ENCODE results near the gene STK10.

Gene STK10

DNA sequence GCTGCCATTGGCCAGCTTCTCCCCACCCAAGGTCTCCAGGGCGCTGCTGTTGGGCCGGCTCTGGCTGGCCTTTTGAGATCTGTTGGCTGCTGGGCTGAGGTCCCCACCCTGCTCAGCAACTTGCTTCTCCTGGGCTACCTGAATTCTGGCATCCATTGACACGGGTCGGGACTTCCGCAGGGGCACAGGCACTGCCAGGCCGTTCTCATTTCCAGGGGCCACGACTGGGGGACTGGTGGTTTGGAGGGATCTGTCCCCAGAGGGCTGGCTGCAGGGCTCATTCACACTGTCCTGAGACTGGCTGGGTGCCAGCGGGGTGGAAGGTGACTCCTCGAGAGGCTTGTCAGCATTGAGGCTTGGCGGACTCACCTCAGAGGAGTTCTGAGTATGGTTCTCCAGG is 94.5 kb downstream of the STK10 start:
- TF ChIP-seq, protein P1, sequence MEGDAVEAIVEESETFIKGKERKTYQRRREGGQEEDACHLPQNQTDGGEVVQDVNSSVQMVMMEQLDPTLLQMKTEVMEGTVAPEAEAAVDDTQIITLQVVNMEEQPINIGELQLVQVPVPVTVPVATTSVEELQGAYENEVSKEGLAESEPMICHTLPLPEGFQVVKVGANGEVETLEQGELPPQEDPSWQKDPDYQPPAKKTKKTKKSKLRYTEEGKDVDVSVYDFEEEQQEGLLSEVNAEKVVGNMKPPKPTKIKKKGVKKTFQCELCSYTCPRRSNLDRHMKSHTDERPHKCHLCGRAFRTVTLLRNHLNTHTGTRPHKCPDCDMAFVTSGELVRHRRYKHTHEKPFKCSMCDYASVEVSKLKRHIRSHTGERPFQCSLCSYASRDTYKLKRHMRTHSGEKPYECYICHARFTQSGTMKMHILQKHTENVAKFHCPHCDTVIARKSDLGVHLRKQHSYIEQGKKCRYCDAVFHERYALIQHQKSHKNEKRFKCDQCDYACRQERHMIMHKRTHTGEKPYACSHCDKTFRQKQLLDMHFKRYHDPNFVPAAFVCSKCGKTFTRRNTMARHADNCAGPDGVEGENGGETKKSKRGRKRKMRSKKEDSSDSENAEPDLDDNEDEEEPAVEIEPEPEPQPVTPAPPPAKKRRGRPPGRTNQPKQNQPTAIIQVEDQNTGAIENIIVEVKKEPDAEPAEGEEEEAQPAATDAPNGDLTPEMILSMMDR (IDR thresholded peaks at IDR 0.05; ENCODE audit: extremely low read depth, missing control alignments), result no peak
- no peak for DNase-seq (ENCODE audit: low spot score)

DNA sequence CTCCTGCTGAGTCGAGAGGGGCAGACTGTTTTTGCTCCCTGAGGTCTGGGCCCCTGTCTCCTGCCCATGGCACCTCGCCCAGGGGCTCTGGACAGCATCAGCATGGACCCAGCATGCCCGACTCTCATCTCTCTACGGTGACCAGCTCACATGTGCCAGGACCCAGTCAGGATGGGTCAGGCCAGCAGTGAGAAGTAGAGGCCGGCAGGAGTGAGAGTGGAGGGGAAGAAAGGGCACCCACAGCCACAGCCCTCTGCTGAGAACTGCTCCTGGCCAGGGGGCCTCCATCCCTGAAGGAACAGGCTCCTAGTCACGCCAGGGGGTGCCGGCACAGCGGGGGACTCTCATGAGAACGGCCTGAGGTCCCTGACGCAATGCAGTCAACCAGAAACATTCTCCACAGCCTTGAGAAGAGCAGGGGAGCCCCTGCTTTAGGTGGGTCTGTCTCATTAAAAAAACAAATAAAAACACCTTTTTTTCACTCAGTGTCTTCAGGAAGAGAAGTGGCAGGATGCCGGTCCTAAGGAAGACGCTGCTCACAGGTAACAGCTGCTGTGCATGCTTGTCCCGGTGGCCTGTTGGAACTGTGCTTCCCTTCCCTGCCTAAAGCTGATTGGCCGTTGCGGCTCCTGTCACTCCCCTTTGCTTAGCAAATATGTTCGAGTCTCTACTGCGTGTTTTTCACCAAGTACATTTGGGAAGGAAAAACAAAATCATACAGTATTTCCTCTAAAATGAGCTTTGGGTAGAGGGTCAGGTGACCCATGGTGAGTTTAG is 95.9 kb downstream of the STK10 start:
- no peak for DNase-seq (ENCODE audit: low spot score)
- TF ChIP-seq, protein P1 (IDR thresholded peaks at IDR 0.05; ENCODE audit: extremely low read depth, missing control alignments), result no peak

- TF ChIP-seq, protein P1 (IDR thresholded peaks at IDR 0.05; ENCODE audit: extremely low read depth, missing control alignments), result no peak
- no peak for DNase-seq (ENCODE audit: low spot score)
Observed at GRCh38 chr5:172090976-172091547, 97.0 kb downstream of the STK10 start.

- TF ChIP-seq, protein P1 (IDR thresholded peaks at IDR 0.05; ENCODE audit: extremely low read depth, missing control alignments), result no peak
- no peak for DNase-seq (ENCODE audit: low spot score)
Observed at GRCh38 chr5:172089298-172090117, 98.5 kb downstream of the STK10 start.

GRCh38 chr5:172088801-172089200 is 99.2 kb downstream of the STK10 start:
- TF ChIP-seq, protein P1 (IDR thresholded peaks at IDR 0.05; ENCODE audit: extremely low read depth, missing control alignments), result no peak
- no peak for DNase-seq (ENCODE audit: low spot score)

DNA sequence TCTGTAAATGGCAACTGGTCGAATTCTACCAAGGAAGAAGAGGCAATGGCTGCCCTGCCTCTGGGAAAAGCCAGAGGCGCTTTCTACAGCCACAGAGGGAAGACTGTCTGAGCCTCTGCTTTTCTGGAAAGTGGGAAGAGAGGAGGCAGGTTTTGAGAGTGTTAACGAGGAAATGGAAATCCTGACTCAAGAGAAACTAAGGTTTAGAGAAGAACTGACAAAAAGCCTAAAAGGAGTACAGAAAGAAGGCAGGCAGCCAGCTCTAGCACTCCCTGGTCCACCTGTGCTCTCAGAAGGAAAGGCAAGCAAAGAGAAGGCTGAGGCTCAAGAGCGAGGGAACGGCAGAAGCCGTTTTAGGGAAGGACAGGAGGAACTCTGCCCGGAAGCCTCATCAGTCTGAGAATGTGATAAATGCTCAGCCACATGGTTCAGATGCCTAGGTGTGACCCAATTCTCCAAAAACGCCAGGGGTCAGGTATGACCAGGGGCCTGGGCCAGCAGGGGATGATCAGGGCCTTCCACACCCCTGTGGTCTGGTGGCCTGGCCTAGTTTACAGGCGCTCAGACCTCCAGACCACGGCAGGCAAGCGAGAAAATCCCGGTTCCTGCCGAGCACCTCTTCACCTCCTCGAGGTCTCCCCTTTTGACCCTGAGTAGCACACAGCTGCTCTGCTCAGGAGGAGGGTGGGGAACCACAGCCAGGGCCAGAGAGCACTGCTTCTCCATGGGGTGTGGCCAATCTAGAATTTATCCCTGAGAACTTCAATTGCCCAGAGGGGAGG is 101.6 kb downstream of the STK10 start:
- DNase-seq (ENCODE audit: low spot score), result no peak
- TF ChIP-seq, protein P1 (IDR thresholded peaks at IDR 0.05; ENCODE audit: extremely low read depth, missing control alignments), result no peak
